Fibroblast of the conjunctiva (primary cell): ENCODE data around the gene COPE.
"Not testable (repeated sequence)": the region's sequence is repeated elsewhere in the genome, so short reads cannot be mapped to it uniquely, and the experiment has no call there.

Source experiments
- DNase-seq: peaks from one replicate; pipeline ENCODE4 v3.0.0-alpha.2; 2010; ENCODE audit warnings: low read depth

COPE gene

DNA sequence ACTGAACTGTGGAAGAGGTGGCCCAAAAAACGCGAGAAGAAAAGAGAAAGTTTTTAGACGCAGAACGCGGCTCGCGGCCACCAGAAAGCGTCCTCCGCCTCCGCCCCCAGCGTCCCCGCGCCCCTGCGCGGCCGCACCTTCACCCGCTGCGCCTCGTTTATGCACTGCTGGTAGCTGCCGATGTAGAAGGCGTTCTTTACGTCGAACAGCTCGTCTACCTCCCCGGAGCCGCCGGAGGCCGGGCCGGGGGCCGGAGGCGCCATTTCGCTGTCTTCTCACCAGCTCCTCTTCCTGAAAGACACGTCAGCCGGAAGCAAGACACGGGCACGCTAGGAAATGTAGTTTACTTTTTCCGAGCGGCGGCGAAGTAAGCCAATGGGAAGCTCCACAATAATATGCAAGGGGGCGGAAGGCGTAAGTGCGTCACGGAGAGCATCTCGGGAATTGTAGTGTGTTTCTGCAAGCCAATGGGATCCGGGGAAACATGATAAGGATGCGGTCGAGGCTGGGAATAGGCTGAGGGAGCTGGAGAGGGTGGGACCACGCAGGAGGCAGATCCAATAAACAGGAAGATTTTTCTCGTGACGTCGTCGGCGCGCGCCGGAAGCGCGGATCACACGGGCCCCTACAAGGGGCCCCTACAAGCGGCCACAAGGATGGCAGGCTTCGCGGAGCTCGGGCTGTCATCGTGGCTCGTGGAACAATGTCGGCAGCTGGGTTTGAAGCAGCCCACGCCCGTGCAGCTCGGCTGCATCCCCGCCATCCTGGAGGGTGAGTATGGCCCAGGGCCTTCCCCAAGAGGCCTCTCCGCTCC, at the start of gene COPE, which contains the start of gene DDX49:
Gene COPE, minus strand, starts transcription at position 302 of the 814 bp plus-strand sequence. Its CDS starts 39 bp downstream, at position 263.
Gene DDX49, plus strand, starts transcription at position 630 of the 814 bp plus-strand sequence. Its CDS starts 27 bp downstream, at position 657.
- DNase-seq, result peak; percentile 99

DNA sequence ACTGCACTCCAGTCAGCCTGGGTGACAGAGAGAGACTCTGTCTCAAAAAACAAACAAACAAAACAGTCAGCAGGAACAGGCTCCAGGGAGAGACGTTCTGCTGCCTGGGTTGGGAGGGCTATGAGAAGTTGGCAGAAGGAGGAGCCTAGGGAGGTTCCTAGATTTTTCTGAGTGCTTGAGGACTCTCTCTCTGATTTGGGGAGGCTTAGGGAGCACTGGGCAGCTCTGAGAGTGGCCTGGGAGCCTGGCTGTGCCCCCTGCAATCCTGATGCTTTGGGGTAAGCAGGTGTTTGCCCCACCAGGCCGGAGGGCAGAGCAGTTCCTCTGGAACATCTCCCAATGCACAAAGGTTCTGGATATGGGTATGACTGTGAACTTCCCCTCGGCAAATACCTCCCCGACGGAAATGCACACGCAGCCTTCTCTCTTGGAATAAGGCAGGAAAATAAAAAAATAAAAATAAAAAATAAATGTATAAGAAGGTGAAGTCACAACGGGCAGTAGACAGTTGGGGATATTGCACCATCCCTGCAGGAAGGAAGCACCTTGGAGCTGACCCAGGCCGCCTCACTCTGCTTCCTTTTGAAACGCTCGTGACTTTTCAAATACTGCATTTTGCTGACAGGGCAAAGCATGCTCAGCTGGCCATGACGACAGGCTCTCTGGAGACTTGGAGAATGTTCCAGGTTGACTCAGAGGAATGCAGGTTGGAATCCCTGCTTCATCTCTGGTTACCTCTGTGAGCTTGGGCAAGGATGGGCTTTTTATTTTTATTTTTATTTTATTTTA, 48.4 kb upstream of the COPE start:
- no peak for DNase-seq

DNA sequence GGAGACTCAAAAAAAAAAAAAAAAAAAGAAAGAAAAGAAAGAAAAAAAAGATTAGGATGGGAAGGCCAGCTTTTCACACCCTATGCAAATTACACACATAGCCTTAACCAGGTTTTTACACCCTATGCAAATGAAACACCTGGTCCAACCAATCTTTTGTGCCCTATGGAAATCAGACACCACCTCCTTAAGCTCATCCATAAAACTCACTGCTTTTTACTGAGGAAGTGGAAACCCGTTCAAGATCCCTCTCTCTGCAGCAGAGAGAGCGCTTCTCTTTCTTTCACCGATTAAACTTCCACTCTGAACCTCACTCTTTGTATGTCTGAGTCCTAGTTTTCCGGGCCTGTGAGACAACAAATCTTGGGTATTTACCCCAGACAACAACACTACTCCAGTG, 47.1 kb upstream of the COPE start:
- DNase-seq, result no peak

DNA sequence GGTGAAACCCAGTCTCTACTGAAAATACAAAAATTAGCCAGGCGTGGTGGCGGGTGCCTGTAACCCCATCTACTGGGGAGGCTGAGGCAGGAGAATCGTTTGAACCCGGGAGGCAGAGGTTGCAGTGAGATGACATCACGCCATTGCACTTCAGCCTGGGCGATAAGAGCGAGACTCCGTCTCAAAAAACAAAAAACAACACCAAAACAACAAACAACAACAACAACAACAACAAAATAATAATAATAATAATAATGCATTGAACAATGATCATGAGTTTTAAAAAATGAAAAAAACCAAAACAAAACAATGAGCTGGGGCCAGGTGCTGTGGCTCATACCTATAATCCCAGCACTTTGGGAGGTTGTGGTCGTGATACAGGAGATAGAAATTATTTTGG, 44.9 kb upstream of the COPE start:
- DNase-seq, result no peak

DNA sequence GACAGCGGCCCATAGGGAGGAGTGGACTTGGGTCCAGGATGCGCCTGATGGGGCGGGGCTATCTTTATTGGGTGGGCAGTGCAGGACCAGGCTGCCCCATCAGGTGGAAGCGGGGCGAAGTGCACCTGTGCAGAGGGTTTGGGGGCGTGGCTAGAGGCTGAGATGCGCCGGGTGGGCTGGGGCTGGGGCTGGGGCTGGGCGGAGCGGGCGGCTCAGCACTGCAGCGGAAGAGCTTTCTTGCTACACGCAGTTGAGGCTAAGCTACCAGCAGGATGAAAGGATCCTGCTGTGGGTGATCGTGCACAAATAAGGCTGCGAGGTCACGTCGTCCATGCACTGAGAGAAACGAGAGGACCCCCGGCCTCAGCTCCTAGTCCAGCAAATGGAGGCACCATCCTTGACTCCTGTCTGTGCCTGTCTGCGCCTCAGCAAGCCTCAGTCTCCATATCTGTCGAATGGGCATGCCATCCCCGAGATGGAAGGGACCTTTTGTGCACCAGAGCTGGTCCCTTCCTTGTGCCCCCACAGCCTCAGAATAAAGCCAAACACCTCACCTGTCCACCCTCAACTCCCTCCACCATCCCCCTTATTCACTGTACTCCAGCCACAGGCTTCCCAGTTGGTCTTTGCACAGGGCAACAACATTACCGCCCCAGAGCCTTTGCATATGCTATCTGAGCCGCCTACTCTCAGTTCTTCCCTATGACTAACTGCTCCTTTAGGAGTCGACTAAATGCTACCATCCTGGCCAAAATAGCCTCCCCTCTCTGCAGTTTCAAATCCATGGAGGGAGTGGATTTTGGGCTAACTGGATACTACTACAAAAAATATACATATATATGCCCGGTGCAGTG, 42.8 kb upstream of the COPE start:
- DNase-seq, result no peak

DNA sequence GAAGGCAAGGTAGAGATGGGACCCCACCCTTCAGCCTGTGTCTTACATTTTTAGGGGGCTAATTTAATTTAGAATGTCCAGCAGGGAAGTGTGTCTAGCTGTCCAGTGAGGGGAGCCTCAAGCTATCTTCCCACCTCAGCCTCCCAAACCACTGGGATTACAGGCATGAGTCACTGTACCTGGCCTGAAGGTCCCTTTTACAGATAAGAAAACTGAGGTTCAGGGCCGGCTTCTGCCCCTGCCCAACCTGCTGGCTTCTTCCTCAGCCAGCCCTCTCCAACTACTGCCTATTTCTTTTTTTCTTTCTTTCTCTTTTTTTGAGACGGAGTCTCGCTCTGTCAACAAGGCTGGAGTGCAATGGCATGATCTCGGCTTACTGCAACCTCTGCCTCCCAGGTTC, 41.2 kb upstream of the COPE start:
- no peak for DNase-seq

DNA sequence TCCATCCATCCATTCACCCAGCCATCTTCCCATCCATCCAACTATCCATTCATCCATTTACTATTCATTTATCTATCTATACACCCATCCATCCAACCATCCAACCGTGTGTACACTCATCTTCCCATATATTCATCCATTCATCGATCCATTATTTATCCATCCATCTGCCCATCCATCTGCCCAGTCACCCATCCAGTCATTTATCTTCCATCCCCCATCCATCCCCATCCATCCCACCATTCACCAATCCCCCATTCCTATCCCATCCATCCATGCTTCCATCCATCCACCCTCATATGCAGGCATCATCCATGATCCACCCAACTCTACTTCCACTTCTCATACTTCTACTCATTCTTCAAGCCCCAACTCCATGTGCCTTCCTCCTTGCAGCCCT, 35.9 kb upstream of the COPE start:
- DNase-seq, result no peak

DNA sequence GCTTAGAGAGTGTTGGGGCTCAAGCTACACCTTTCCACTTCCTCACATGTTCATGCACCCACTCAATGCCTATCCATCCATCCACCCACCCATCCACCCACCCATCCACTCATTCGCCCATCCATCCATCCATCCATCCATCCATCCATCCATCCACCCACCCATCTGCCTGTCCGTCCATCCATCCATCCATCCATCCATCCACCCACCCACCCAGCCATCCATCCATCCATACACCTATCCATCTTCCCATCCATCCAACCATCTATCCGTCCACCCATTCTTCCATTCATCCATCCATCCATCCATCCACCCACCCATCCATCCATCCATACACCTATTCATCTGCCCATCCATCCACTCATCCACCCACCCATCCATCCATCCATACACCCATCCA, 34.9 kb upstream of the COPE start:
- DNase-seq, result no peak

DNA sequence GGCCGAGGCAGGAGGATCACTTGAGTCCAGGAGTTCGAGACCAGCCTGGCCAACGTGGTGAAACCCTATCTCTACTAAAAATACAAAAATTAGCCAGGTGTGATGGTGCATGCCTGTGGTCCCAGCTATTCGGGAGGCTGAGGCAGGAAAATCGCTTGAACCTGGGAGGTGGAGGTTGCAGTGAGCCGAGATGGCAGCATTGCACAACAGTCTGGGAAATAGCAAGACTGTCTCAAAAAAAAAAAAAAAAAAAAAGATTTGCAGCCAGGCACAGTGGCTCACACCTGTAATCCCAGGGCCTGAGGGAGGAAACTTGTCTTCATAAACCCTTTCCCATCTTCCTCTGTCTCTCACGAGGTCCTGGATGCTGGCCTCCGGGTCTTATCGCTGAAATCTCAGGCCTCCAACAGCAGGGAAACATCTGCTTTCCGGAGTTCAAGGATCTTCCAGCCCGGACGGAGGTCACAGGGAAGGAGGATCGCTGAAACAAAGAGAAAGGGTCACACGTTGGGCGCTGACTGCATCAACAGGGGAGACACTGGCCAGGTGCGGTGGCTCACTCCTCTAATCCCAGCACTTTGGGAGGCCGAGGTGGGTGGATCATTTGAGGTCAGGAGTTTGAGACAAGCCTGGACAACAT, 33.3 kb upstream of the COPE start:
- not testable (repeated sequence) for DNase-seq

DNA sequence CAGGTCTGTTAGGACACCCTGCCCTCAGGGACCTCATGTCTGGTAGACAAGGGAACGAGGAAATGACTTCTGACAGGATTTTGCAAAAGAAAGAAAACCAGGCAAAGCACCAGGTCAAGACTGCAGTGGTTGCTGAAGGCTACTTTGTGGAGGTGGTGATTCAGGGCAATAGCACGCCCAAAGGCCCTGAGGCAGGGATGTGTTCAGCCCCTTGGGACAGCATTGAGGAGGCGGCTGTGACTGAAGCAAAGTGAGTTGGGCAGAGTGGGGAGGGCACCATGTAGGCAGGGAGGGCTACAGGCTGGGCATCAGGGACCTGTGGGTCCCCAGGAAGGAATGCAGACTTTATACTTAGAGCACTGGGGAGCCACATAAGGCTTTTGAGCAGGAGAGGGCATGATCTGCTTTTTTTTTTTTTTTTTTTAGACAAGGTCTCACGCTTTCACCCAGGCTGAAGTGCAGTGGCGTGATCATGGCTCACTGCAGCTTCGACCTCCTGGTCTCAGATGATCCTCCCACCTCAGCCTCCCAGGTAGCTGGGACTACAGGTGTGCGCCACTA, 32.6 kb upstream of the COPE start:
- DNase-seq, result no peak

DNA sequence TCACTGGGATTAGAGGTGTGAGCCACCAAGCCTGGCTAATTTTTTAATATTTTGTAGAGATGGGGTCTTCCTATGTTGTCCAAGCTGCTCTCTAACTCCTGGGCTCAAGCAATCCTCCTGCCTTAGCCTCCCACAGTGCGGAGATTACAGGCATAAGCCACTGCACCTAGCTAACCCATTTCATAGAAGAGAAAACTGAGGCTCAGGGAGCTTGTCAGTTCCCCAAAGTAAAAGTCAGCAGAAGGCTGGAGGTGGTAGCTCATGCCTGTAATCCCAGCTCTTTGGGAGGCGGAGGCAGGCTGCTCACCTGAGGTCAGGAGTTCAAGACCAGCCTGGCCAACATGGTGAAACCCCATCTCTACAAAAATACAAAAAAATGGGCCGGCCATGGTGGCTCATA, 30.7 kb upstream of the COPE start:
- no peak for DNase-seq

DNA sequence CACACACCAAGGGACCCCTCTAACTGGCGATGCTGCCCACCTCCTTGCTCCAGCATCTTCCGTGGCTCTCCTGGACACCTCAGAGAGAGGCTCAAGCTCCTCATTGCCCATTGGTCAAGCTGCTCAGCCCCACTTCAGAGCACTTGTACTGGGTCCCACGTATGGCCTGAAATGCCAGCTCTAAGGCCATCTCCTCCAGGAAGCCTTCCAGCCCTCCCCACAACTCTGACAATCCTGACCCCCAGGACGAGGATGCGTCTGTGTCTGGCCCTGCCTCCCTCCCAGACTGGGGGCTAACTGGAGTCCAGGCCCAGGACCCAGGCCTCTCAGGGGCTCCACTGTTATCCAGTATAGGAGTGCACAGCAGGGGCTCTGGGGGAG, 29.8 kb upstream of the COPE start:
- no peak for DNase-seq

DNA sequence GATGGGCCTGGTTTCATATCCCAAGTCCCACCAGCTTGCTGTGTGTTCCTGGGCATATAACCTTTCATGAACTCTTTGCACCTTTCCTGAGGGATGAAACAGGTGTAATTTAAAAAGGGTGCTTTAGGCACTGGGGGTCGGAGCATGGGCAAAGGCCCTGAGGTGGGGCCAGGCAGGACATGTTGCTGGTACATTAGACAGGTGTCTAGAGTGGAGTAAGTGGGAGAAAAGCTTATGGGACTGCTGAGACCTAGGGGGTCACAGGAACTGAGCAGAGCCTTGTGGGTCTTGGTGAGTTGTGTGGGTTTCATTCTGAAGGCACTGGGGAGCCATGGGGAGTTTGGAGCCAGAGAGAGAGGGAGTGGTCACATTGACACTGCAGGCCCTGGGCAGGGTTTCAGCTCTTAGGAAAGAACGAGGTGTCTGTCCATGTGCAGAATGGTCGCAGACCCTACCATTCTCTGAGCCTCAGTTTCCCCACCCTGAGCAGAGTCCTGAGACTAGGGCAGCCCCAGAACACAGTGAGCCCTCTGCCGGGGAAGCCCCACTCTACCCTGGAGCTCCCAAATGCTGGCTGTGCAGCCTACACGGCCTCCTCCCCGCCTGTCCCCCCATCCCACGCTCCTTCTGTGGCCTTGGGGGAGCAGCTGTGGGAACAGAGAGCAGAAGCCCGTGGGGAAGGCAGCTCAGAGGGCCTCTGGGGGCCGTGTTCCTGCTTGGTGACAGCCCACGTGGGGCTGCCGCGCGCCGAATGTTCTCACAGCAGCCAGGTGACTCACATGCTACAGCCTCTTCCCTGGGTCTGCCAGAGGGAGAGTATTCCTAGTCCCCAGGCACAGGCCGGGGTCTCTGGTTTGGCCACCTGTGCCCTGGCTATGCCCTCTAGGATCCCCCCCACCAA, 29.1 kb upstream of the COPE start:
- DNase-seq, result no peak

DNA sequence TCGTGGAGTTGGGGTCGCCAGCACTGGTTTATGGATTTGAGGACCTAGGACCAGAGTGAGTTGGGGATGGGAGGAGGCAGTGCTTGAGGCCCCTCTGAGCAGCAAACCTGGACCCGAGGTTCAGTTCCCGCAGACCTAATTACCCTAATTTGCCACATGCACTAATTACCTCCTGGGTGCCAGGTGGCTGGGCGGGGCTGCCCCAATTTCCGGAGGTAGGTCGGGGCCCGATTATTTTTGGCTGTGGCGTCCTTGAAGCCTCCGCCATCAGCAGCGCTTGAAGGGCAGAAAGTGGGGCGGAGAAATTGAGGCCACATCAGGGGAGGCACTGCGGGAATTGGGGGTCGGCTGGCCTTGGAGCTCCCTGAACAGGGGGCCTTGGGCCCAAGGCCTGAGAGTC, 27.7 kb upstream of the COPE start:
- no peak for DNase-seq

DNA sequence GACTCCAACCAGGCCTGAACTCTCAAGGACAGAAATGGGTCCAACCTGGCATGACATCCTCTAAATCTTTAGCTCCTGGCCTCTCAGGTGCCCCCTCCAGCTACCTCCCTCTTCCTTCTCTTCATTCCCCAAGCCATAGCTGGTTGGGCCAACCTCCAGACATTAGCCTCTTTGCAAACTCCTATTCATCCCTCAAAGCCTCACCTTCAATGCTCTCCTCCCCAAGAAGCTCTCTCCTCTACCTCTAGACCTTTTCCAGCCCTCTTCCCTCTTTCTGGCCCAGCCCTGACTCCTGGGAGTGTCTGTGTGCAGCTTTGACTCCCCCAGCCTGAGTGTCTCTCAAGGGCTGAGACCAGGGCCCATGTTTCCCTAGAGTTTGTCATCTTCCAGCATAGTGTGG, 27.1 kb upstream of the COPE start:
- no peak for DNase-seq

DNA sequence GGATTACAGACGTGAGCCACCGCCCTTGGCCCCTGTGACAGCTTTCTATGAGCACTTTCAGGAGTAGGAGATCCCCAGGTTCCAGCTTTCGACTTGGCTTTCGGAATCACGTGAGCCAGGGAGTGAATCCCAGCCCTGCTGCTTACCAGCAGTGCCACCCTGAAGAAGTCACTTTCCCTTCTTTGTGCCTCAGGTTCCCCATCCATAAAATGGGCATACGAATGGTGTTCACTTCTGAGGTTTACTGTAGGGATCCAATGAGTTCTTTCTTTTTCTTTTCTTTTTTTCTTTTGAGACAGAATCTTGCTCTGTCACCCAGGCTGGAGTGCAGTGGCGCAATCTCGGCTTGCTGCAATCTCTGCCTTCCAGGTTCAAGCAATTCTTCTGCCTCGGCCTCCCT, 26.1 kb upstream of the COPE start:
- DNase-seq, result no peak

DNA sequence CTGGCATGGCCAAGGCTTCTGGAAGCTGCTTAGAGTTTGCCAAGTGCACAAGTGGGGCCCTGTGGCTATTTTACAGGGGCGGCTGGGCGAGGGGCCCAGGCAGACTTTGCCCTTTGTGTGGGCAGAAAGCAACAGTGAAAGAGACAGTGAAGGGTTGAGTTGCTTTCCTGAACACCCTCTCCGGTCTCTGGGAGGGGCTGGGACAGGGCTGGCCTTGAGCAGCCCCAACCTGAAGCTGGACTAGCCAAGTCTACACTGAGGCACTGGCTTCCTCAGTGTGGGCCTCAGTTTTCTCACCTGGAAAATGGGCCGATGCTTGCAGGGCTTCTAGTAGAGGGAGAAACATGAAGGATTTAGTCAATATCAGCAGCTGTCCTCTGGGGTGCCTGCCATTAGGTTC, 24.3 kb upstream of the COPE start:
- no peak for DNase-seq

DNA sequence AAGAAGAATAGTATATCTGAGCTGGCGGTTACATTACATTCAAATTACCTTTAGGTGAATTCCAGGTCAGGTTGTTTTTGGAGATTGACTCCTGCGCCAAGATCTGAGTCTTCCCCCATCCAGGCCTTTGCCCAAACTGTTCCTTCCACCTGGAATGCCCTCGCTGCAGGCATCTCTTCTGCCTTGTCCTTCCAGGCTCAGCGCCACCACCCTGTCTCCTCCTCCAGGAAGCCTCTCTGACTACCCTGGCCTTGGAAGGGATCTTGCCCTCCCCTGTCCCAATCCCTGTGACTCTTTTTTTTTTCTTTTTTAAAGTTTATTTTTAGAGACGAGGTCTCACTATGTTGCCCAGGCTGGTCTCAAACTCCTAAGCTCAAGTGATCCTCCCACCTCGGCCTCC, 23.5 kb upstream of the COPE start:
- no peak for DNase-seq

DNA sequence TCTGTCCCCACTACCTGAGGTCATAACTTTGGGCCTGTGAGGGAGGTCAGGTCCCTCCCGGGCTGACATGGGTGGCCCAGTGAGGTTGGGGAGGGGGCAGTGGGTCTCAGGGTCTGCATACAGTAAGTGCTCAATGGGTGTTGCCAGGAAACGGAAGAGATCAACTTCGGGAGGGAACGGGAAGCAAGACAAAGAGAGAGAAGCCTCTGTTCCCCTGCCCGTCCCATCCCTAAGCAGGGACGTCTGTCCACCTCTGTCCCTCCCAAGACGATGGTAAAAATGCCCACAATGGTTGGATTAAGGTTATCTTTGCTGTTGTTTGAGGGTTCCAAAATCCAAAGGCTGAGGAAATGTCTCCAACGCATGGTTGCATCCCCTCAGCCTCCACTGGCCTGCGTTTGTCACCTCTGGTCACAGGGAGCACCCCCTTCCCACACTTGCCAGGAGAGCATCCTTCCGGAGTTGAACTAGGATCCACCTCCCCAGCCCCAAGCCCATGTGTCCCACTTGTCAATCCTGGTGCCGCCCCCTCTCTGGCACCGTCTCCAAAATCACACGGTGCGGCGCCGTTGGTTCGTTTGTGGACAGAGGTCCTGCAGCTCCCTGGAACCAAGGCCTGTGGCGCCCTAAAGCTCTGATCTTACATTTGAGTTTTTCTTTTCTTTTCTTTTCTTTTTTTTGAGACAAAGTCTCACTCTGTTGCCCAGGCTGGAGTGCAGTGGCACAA, 22.6 kb upstream of the COPE start:
- no peak for DNase-seq
